Breast epithelium (tissue), 3 donors: ENCODE measurements around the gene WNT3.

Experiments used
- POLR2A ChIP-seq: fragments of 450-650 bp; IDR thresholded peaks from one replicate; pipeline ENCODE4 v1.6.1; 2016; ENCODE audit warnings: antibody characterized with exemption, mild to moderate bottlenecking, moderate library complexity
- TF ChIP-seq, protein P1 (sequence below), 3 donors: fragments of 450-650 bp; IDR thresholded peaks; one replicate each; pipeline ENCODE4 v1.5.1; 2016 to 2017; ENCODE audit warnings: antibody characterized with exemption in 3 of 3, mild to moderate bottlenecking in 3 of 3, moderate library complexity in 3 of 3

- no peak for TF ChIP-seq POLR2A
- TF ChIP-seq, protein P1, sequence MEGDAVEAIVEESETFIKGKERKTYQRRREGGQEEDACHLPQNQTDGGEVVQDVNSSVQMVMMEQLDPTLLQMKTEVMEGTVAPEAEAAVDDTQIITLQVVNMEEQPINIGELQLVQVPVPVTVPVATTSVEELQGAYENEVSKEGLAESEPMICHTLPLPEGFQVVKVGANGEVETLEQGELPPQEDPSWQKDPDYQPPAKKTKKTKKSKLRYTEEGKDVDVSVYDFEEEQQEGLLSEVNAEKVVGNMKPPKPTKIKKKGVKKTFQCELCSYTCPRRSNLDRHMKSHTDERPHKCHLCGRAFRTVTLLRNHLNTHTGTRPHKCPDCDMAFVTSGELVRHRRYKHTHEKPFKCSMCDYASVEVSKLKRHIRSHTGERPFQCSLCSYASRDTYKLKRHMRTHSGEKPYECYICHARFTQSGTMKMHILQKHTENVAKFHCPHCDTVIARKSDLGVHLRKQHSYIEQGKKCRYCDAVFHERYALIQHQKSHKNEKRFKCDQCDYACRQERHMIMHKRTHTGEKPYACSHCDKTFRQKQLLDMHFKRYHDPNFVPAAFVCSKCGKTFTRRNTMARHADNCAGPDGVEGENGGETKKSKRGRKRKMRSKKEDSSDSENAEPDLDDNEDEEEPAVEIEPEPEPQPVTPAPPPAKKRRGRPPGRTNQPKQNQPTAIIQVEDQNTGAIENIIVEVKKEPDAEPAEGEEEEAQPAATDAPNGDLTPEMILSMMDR (IDR thresholded peaks at IDR 0.05) = no peak
Observed at GRCh38 chr17:46848534-46848933, 30.0 kb upstream of the WNT3 start.
